Effector CD8-positive, alpha-beta T cell (primary cell): ENCODE results near the gene PRKAG2.
A peak's percentile ranks its signal among the peaks of the same experiment; 100 is the strongest.
"Not testable (repeated sequence)": the region's sequence is repeated elsewhere in the genome, so short reads cannot be mapped to it uniquely, and the experiment has no call there.

Experiments
- DNase-seq: peaks from one replicate; lab custom pipeline; 2025; lab: John Stamatoyannopoulos, UW

Gene PRKAG2

GRCh38 chr7:151884312-151885201, 7.6 kb upstream of the PRKAG2 start:
- no peak for DNase-seq

DNA sequence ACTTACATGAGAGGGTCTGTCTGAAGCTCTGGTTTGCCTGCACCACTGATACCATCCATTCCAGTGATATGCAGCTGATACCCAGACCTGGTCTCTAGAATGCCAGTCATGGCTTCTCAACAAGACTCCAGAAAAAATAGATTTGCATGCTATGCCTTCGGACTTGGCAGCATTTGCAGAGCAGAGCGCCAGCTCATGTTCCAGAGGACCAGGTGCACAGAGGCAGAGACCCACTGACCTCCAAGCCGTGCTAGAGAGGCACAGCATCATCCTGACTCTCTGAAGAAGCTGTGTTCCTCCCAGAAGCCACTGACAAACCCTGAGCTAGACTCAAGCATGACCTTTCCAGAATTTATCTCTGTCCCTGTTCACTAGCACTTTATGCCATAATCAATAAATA, 6.9 kb upstream of the PRKAG2 start:
- DNase-seq: no peak

DNA sequence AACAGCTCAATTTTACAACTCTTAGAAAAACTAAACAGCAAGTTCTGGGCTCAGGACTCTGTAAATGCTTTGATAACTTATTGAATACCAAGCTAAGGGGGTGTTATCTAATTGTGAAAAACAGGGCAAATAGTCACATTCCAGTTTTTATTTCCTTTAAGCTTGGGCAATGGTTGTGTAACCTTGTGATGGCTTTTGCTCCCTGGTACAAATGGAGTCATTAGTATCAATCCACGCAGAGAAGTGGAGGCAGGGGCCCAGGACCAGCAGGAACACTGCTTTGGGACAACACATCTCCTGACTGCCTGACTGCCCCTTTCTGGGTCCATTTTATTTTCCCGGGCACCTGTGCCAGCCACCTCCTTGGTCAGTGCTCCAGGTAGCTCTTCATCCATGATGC, 5.8 kb upstream of the PRKAG2 start:
- DNase-seq: no peak

DNA sequence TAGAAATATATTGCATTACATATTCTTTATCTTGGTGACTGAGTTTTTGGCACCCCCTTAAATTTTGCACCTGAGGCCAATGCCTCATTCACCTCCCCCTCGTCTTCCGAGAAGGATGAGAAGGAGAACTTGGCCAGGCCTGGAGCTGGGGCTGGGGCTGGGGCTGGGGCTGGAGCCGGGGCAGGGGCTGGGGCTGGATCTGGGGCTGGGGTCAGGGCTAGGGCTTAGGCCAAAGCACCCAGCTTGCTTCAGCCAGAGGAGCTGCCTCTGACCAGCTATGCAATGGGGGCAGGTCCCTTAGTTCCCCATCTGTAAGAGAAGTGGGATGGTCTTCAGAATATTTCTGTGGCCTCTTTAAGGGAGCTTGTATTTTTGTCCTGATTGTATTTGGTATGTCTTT, 3.8 kb upstream of the PRKAG2 start:
- DNase-seq: no peak

DNA sequence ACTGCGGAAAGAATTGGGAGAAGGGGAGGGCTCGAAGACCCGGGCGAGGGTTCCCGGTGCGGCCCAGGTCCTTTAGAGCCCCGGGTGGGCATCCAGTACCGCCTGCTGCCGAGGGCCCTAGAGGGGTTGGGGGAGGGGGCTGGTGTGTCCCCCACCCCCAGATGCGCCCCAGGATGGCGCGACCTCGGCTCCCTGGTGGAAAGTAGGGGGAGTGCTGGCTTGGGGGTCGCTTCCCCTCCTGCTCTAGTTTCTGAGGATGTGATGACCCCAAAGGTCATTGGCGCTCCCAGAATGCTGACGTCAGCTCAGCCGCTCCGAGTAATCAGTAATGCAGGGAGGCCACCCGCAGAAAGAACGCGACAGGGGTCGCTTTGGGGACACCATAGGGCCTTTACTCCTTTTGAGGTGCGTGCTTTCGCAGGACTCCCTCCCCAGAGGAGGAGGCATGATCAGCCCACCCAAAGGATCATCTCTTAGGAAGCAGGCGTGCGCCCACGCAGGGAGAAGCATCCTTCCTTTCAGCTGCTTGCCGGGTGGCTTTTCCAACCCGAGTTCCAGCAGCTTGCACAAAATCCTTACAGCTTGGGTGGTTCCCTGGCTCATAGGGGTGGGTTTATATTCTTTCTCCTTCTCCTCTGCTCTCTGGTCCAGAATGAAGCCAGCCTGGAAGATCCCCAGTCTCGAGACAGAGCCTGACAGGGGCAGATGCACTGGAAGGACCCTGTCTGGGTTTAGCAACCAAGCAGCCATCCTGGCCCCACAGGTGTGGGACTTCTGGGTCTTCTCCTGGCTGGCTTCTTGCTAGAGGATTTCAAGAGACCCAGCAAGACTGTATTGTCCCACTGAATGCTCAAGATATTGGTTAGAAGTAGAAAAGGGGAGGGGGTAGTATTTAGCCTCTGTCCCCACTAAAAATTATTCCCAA, 1.3 kb upstream of the PRKAG2 start:
- no peak for DNase-seq

DNA sequence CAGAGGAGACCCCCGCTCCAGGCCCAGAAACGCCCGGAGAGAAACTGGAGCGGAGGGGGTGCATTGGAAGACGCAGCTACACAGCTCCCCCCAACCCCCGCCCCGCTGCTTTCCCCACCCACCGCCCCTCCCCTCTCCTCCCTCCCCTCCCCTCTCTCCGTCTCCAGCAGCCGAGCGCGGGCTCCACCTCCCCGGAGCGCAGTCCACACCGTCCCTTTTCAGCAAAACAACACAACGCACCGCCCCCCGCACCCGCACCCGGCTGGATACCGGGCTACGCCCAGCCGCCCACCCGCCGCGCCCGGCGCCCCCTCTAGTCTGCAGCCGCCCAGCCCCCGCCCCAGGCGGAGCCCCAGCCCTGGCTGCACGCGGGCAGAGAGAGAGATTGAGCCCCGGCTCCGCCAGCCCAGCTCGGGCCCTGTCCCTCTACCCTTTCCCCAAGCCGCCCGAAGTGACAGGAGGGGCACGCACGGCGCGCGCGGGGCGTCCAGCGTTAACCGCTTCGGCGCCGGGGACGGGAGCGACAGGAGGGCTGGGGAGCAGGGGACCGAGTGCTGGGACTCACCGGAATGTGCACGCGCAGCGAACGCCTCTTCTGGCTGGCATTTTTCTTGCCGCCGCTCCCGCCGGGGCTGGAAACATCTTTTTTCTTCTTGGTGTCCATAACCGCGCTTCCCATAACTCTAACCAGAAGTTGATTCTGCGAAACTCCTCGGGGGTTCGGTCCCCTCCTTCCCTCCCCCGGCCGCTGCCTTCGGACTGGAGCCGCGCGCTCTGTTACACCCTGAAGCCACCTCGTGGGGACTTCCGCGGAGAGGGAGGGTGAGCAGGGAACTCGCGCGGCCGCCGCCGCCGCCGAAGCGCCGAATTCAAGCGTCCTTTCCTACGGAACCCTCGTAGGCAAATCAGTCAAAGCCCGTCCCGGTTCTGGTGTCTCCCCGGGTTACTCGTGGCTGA, 695 bp downstream of the PRKAG2 start:
- peak; percentile 61 for DNase-seq

DNA sequence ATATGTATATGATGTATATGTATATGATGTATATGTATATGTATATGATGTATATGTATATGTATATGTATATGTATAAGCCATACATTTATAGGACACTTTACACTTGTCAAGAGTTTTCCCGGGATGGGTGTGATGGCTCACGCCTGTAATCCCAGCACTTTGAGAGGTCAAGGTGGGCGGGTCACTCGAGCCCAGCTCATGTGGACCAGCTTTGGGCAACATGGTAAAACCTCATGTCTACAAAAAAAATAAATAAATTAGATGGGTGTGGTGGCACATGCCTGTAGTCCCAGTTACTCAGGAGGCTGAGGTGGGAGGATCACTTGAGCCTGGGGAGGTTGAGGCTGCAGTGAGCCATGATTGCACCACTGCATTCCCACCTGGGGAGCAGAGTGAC, 2.4 kb downstream of the PRKAG2 start:
- DNase-seq: not testable (repeated sequence)

DNA sequence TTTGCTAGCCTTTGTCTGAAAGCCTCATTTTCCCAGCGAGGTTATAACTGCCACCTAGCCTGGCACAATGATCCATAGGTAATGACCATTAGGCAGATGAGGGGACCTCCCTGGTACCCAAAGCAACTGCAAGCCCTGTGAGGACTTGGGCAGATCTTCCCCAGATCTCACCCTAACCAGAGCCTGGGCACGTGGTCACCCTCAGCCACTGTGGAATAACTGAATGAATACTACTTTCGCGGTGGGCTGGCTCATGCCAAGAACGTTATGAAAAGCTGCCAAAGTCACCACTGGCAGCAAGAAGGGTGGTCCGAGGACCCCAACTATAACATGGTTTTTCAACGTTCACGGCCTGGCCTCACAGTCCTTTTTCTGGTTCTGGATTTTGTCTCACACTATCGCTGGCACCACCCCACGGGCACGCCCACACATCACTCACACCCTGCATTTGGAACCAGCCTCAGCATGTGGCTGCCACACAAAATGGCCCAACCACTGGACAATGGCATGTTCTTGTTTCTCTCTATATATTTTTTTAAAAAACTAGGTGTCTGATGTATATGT, 3.4 kb downstream of the PRKAG2 start:
- no peak for DNase-seq

DNA sequence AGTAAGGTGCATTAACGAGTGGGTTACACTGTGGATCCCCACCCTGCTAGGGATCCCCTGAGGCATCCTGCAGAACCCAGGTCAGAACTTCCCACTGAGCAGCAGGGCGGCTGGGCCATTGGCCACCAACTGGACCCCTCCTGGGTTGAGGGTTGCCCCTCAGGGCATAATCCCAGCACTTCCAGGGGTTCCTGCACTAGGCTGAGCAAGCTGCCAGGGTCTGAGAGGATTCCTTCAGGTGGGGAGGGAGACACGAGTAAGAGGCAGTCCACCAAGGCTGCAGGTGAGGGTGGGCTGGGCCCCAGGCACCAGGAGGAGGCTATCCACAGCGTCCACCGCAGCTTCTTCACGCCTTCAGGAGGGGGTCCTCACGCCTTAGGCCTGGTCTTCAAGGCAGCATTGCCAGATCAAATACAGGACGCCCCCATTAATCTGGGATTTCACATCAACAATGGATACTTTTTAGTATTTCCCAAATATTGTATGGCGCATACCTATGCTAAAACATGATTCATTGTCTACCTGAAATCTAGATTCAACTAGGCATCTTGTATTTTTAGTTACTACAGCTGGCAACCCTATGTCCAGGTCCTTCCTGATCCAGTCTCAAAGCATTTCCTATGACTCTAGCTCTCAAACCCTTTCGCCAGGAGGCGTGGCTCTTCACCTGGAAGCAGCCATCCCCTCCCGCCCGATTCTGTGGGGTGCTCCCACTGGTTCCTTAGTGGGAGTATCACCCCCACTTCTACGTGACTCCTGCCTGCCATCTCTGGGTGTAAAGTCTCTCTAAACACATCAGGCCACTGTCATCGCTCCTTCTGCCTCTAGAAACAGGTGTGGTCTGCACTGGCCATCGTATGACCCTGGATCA, 4.1 kb downstream of the PRKAG2 start:
- DNase-seq: no peak

DNA sequence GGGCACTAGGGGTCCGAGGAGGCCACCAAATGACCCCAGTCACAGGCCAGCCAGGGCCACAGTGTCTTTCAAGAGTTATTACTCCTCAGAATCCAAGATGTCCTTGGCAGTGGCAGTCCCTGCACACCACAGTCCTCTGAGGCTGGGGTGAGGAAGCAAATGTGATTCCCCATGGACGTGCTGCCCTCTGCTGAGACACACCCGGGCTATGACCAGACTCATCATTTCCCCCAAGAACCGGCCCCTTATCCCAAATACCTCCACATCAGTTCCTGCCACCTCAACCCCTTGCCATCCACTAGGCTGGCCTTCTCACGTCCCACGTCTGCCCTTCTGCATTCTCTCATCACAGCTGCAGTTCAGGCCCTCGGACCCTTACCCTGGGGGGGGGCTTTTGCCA, 5.0 kb downstream of the PRKAG2 start:
- no peak for DNase-seq

- DNase-seq: no peak
Measured at GRCh38 chr7:151871189-151871735, 5.7 kb downstream of the PRKAG2 start.

- no peak for DNase-seq
Measured at GRCh38 chr7:151869968-151870918, 6.7 kb downstream of the PRKAG2 start.

GRCh38 chr7:151869455-151869854, 7.5 kb downstream of the PRKAG2 start:
- no peak for DNase-seq

DNA sequence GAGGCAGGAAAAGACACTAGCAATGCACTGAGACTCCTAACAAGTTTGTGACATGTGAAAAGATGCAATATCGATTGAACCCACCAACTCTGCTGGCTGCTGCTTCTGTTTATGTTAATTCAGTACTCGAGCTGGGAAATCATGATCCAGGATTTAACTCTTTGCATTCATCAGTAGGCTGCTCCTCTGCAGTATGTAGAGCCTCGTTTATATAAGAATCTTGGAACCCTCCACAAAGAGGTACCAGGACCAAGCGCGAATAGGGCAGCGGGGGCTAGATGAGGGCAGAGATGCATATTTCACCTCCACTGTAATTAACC, 7.8 kb downstream of the PRKAG2 start:
- no peak for DNase-seq

- no peak for DNase-seq
Measured at GRCh38 chr7:151868396-151869108, 8.4 kb downstream of the PRKAG2 start.

- DNase-seq: no peak
Measured at GRCh38 chr7:151867912-151868311, 9.0 kb downstream of the PRKAG2 start.

GRCh38 chr7:151866761-151867655, 9.9 kb downstream of the PRKAG2 start:
- DNase-seq: no peak
